H1 (cell line): ENCODE results near the gene ITM2B. TPM values are rescaled to one million over a fixed set of nuclear protein-coding genes. Genes with fewer than 3 reads are reported as not detected.

Experiments
- CTCF ChIA-PET: fragments of 300-600 bp; sonication (Branson Sonifier 250); formaldehyde crosslinking; loops from one replicate; lab custom pipeline; 2021; ENCODE audit not compliant: partially characterized antibody; lab: Charles Lee
- POLR2A ChIA-PET: fragments of 300-600 bp; sonication (Branson Sonifier 250); formaldehyde crosslinking; loops from one replicate; lab custom pipeline; 2021; ENCODE audit warnings: inconsistent platforms; ENCODE audit not compliant: partially characterized antibody; lab: Charles Lee
- DNase-seq, 2 experiments: peaks; one replicate each; pipeline versions ENCODE4 v3.0.0 to v3.0.0-alpha.2; 2010 to 2022; ENCODE audit warnings: low spot score in 2 of 2, low read depth in 1 of 2, mixed read lengths in 1 of 2
- FAIRE-seq: peaks from 2 replicates; lab custom pipeline; 2011; peaks lifted over from hg19 to GRCh38; lab: Jason Lieb, UNC
- H2AFZ ChIP-seq: 2 replicates; pipeline ENCODE4 v1.8.1; 2012; ENCODE audit warnings: low read length, inconsistent platforms
- H2AK5ac ChIP-seq: 2 replicates; pipeline ENCODE4 v1.6.1; 2013; ENCODE audit warnings: low read depth, low read length
- H2BK120ac ChIP-seq: replicated peaks from 2 replicates; pipeline ENCODE3; 2013; ENCODE audit warnings: low read depth, low read length, inconsistent platforms
- H2BK12ac ChIP-seq: 2 replicates; pipeline ENCODE4 v1.6.1; 2013; ENCODE audit warnings: low read depth, low read length
- H2BK15ac ChIP-seq: 2 replicates; pipeline ENCODE4 v1.6.1; 2013; ENCODE audit warnings: low read length
- H2BK20ac ChIP-seq: 2 replicates; pipeline ENCODE4 v1.6.1; 2013; ENCODE audit warnings: low read length
- H2BK5ac ChIP-seq: 2 replicates; pipeline ENCODE4 v1.6.1; 2013; ENCODE audit warnings: low read depth, low read length
- H3K14ac ChIP-seq: 2 replicates; pipeline ENCODE4 v1.6.1; 2013; ENCODE audit warnings: inconsistent platforms; ENCODE audit not compliant: insufficient read length
- H3K18ac ChIP-seq: 2 replicates; pipeline ENCODE4 v1.6.1; 2013; ENCODE audit warnings: low read length; ENCODE audit errors: extremely low read depth
- H3K23ac ChIP-seq: 2 replicates; pipeline ENCODE4 v1.6.1; 2013; ENCODE audit warnings: inconsistent platforms; ENCODE audit not compliant: insufficient read length
- H3K23me2 ChIP-seq: 2 replicates; pipeline ENCODE4 v1.6.1; 2013; ENCODE audit warnings: low read depth, low read length
- H3K27ac ChIP-seq: 2 replicates; pipeline ENCODE4 v1.6.1; 2011; ENCODE audit warnings: low read depth, low read length, inconsistent platforms
- H3K27me3 ChIP-seq, 4 experiments: replicated peaks in 1 of 4; 1 replicate in 1 of 4; 2 replicates in 3 of 4; pipeline versions ENCODE4 v1.6.1 to v1.8.1; 2011 to 2013; ENCODE audit warnings: low read length in 3 of 4, mild to moderate bottlenecking in 3 of 4, inconsistent platforms in 2 of 4, mixed read lengths in 2 of 4, moderate library complexity in 1 of 4; ENCODE audit not compliant: control insufficient read depth in 3 of 4, insufficient read depth in 3 of 4; ENCODE audit errors: extremely low read depth in 1 of 4
- H3K36me3 ChIP-seq, 4 experiments: 2 replicates each; pipeline versions ENCODE4 v1.6.1 to v1.8.1; 2011 to 2013; ENCODE audit warnings: mild to moderate bottlenecking in 4 of 4, low read length in 3 of 4, moderate library complexity in 2 of 4, control low read depth in 1 of 4, inconsistent platforms in 1 of 4; ENCODE audit not compliant: insufficient read depth in 4 of 4, control insufficient read depth in 2 of 4
- H3K4ac ChIP-seq: replicated peaks from 2 replicates; pipeline ENCODE3; 2013; ENCODE audit warnings: low read length, low read depth, mixed read lengths, inconsistent platforms; ENCODE audit not compliant: insufficient read length
- H3K4me1 ChIP-seq, 4 experiments: replicated peaks in 1 of 4; 1 replicate in 1 of 4; 2 replicates in 3 of 4; pipeline versions ENCODE4 v1.6.1 to v1.8.1; 2011 to 2013; ENCODE audit warnings: low read length in 3 of 4, inconsistent platforms in 2 of 4, mixed read lengths in 1 of 4; ENCODE audit not compliant: insufficient read depth in 4 of 4, control insufficient read depth in 3 of 4
- H3K4me2 ChIP-seq, 2 experiments: 2 replicates each; pipeline versions ENCODE4 v1.6.1 to v1.8.1; 2011 to 2013; ENCODE audit warnings: low read depth in 2 of 2, low read length in 2 of 2, control low read depth in 1 of 2, inconsistent platforms in 1 of 2, mild to moderate bottlenecking in 1 of 2; ENCODE audit not compliant: insufficient read depth in 1 of 2
- H3K4me3 ChIP-seq, 4 experiments: fragments of 200-600, 300-600 bp in 1 of 4; sonication (generic), shearing (Covaris generic), sonication (Bioruptor Twin) in 1 of 4; 2 replicates each; pipeline versions ENCODE4 v1.5.1 to v1.8.1; 2011 to 2016; ENCODE audit warnings: low read length in 4 of 4, low read depth in 3 of 4, control low read depth in 2 of 4, inconsistent platforms in 2 of 4, mild to moderate bottlenecking in 2 of 4, mixed read lengths in 1 of 4, moderate library complexity in 1 of 4; ENCODE audit not compliant: insufficient read depth in 2 of 4; ENCODE audit errors: extremely low read depth in 1 of 4
- H3K56ac ChIP-seq: replicated peaks from 2 replicates; pipeline ENCODE3; 2013; ENCODE audit warnings: low read depth, mild to moderate bottlenecking, mixed read lengths, low read length, inconsistent platforms; ENCODE audit not compliant: insufficient read length
- H3K79me1 ChIP-seq: 2 replicates; pipeline ENCODE4 v1.6.1; 2013; ENCODE audit warnings: low read depth, low read length, control low read depth
- H3K79me2 ChIP-seq, 2 experiments: 2 replicates each; pipeline versions ENCODE4 v1.6.1 to v1.8.1; 2012 to 2013; ENCODE audit warnings: low read length in 2 of 2, mild to moderate bottlenecking in 2 of 2, inconsistent platforms in 1 of 2; ENCODE audit not compliant: insufficient read depth in 2 of 2, control insufficient read depth in 1 of 2
- H3K9ac ChIP-seq, 4 experiments: replicated peaks in 1 of 4; 1 replicate in 1 of 4; 2 replicates in 3 of 4; pipeline versions ENCODE4 v1.6.1 to v1.8.1; 2011 to 2013; ENCODE audit warnings: low read depth in 3 of 4, low read length in 3 of 4, control low read depth in 2 of 4, mild to moderate bottlenecking in 2 of 4, moderate library complexity in 2 of 4, inconsistent platforms in 1 of 4; ENCODE audit errors: extremely low read depth in 1 of 4
- H3K9me3 ChIP-seq, 2 experiments: 2 replicates each; pipeline versions ENCODE4 v1.6.1 to v1.8.1; 2012 to 2013; ENCODE audit warnings: mild to moderate bottlenecking in 2 of 2, moderate library complexity in 2 of 2, control low read depth in 1 of 2, inconsistent platforms in 1 of 2, low read depth in 1 of 2, low read length in 1 of 2, mixed read lengths in 1 of 2; ENCODE audit not compliant: insufficient read depth in 2 of 2
- H4K20me1 ChIP-seq, 2 experiments: replicated peaks in 1 of 2; 2 replicates each; pipeline versions ENCODE3 to v1.8.1; 2011 to 2013; ENCODE audit warnings: inconsistent platforms in 2 of 2, low read length in 2 of 2, mild to moderate bottlenecking in 1 of 2; ENCODE audit not compliant: insufficient read depth in 2 of 2, control insufficient read depth in 1 of 2
- H4K5ac ChIP-seq: 2 replicates; pipeline ENCODE4 v1.6.1; 2013; ENCODE audit warnings: low read length, low read depth, mixed read lengths, inconsistent platforms; ENCODE audit not compliant: insufficient read length
- H4K8ac ChIP-seq: 2 replicates; pipeline ENCODE4 v1.8.0; 2013; ENCODE audit warnings: mild to moderate bottlenecking, moderate library complexity, low read length, inconsistent platforms; ENCODE audit not compliant: insufficient read depth; ENCODE audit errors: extremely low read depth
- H4K91ac ChIP-seq: replicated peaks from 2 replicates; pipeline ENCODE3; 2013; ENCODE audit warnings: low read length, mixed read lengths, inconsistent platforms; ENCODE audit not compliant: insufficient read length
- EGR1 ChIP-seq: IDR thresholded peaks from 2 replicates; pipeline ENCODE4 v1.6.1; 2011; ENCODE audit warnings: low read depth, low read length, borderline replicate concordance
- EZH2 ChIP-seq: fragments of 200-600 bp; sonication (generic); IDR thresholded peaks from 2 replicates; pipeline ENCODE4 v1.7.1; 2012; ENCODE audit warnings: low read depth, mild to moderate bottlenecking, moderate library complexity, low read length, inconsistent platforms; ENCODE audit not compliant: severe bottlenecking
- HDAC6 ChIP-seq: IDR thresholded peaks from one replicate; pipeline ENCODE4 v1.7.1; 2012; ENCODE audit warnings: low read depth, mild to moderate bottlenecking, inconsistent platforms, low read length, moderate library complexity
- JUN ChIP-seq: IDR thresholded peaks from 2 replicates; pipeline ENCODE4 v1.6.1; 2011; ENCODE audit warnings: low read depth, mild to moderate bottlenecking, improper control_type of control experiment, low read length
- KDM4A ChIP-seq: IDR thresholded peaks from one replicate; pipeline ENCODE4 v1.7.1; 2012; ENCODE audit warnings: low read depth, mild to moderate bottlenecking, moderate library complexity, low read length, inconsistent platforms; ENCODE audit not compliant: severe bottlenecking
- PHF8 ChIP-seq: fragments of 200-600 bp; sonication (generic); conservative IDR thresholded peaks from 2 replicates; pipeline ENCODE4 v1.7.1; 2012; ENCODE audit warnings: low read depth, mild to moderate bottlenecking, inconsistent platforms, low read length, moderate library complexity
- SRF ChIP-seq: IDR thresholded peaks from 2 replicates; pipeline ENCODE4 v1.6.1; 2011; ENCODE audit warnings: mild to moderate bottlenecking, low read depth, low read length, moderate library complexity
- TAF1 ChIP-seq: IDR thresholded peaks from 2 replicates; pipeline ENCODE4 v1.6.1; 2011; ENCODE audit warnings: mild to moderate bottlenecking, low read depth, low read length
- YY1 ChIP-seq: IDR thresholded peaks from 2 replicates; pipeline ENCODE4 v1.6.1; 2011; ENCODE audit warnings: low read depth, mild to moderate bottlenecking, low read length
- ZNF274 ChIP-seq: IDR thresholded peaks from 2 replicates; pipeline ENCODE4 v1.7.0; 2012; ENCODE audit warnings: low read length, borderline replicate concordance; ENCODE audit errors: extremely low read depth
- WGBS, 2 experiments: shearing (Covaris generic) in 1 of 2; methylation state at CpG; one replicate each; pipeline versions ENCODE4 v1.1.6 to v1.1.7; 2013 to 2015; ENCODE audit warnings: low lambda C conversion rate in 2 of 2, mixed read lengths in 2 of 2, inconsistent platforms in 1 of 2, low coverage in 1 of 2, missing lambda C conversion rate in 1 of 2; ENCODE audit not compliant: insufficient replicate concordance in 2 of 2, insufficient coverage in 1 of 2, insufficient read length in 1 of 2; ENCODE audit errors: extremely low coverage in 1 of 2, missing lambda C conversion rate in 1 of 2; 5-methylcytosine and 5-hydroxymethylcytosine counted together
- polyA plus RNA-seq, 7 experiments: library from polyadenylated mRNA; depleted of rRNA in 3 of 7; stranded (reverse) in 5 of 7; unstranded in 2 of 7; fragments of >200 nt in 5 of 7; fragments of 200-250 nt in 2 of 7; gene quantifications; 1 replicate in 5 of 7; 2 replicates in 1 of 7; 4 replicates in 1 of 7; pipeline versions ENCODE4 v1.2.1 to v1.2.3, GENCODE V29; 2011 to 2013; ENCODE audit warnings: missing spikeins in 2 of 7, mixed read lengths in 2 of 7
- total RNA-seq: library from RNA; stranded (reverse); fragmentation: NEBNext Ultra II Directional; extraction: Animal tissue kit (Norgen Biotek cat#: 25700); gene quantifications from 2 replicates; pipeline ENCODE4 v1.2.1, GENCODE V29; 2021
- TF ChIP-seq, protein P1 (sequence below): IDR thresholded peaks from 2 replicates; pipeline ENCODE4 v1.6.1; 2012; ENCODE audit warnings: inconsistent platforms
- TF ChIP-seq, protein P2 (sequence below): IDR thresholded peaks from 2 replicates; pipeline ENCODE4 v1.6.1; 2012; ENCODE audit warnings: low read length, inconsistent platforms

ITM2B gene
- total and polyA plus RNA-seq, 2 of the 8 experiments (the other 6 are each of a cell fraction or from before 2014, with no cell fraction given) = 132 to 184 TPM

DNA sequence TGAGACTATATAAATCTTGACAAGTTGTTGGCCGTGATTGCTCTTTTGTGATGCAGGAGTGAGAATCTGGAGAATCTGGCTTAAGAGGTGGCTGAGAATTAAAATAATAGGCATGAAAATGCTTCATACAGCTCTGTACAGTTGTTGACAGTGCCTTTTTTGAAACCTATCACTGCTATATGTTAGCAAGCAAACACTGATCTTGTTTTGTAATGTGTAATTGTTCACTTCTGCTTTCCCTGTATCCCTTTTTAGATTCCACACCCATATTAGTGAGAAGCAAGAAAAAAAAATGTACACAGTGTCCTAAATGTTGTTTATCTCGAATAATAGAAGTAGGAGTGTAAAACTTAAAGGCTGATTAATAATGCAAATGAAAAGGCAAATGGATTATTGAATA is 31.1 kb downstream of the ITM2B start:
- H3K36me3 ChIP-seq = peaks cover 0 to 34% (median 3%) of the 10 kb centered on the region in 4 experiments; a peak in 4 of 8 replicates
- H2BK120ac ChIP-seq = no peak overlapping the region
- WGBS, 2 experiments = 84% methylated on average over 2 of the region's 2 CpGs; no CpG with 5 or more reads in 1 of the 2 experiments
- no peak overlapping the region for H3K9ac ChIP-seq
- no peak overlapping the region for H3K23ac ChIP-seq
- H3K79me1 ChIP-seq = no peaks in the 10 kb centered on the region
- no peaks in the 10 kb centered on the region for H3K9me3 ChIP-seq
- no peak overlapping the region for H4K91ac ChIP-seq
- no peak overlapping the region for H3K4ac ChIP-seq
- no peak overlapping the region for H2BK5ac ChIP-seq
- peaks cover 0 to 2% (median 0%) of the 10 kb centered on the region in 4 experiments; a peak in 2 of 7 replicates for H3K4me1 ChIP-seq
- no peak overlapping the region for H3K18ac ChIP-seq
- no peaks in the 10 kb centered on the region for H3K23me2 ChIP-seq
- no peak overlapping the region for H2BK12ac ChIP-seq
- no peak overlapping the region for H4K5ac ChIP-seq
- no peak overlapping the region for H3K4me2 ChIP-seq
- ChIA-PET POLR2A (interaction anchor here (0.9 kb wide), 1 partner anchor 10 kb away, joined by 5 read pairs; no protein-coding TSS in a partner anchor), CTCF (interaction anchor here (0.8 to 2.7 kb wide), 2 partner anchors 137 to 505 kb away, joined by 4 to 11 read pairs; no protein-coding TSS in a partner anchor)
- H2BK20ac ChIP-seq = no peak overlapping the region
- no peaks in the 10 kb centered on the region for H3K79me2 ChIP-seq
- H3K4me3 ChIP-seq = no peak overlapping the region
- no peak for DNase-seq
- no peak overlapping the region for H4K8ac ChIP-seq
- no peak overlapping the region for H2BK15ac ChIP-seq
- no peaks in the 10 kb centered on the region for H4K20me1 ChIP-seq
- no peak overlapping the region for H2AFZ ChIP-seq
- no peak overlapping the region for H3K56ac ChIP-seq
- H3K27ac ChIP-seq = no peak overlapping the region
- no peak for FAIRE-seq
- H3K14ac ChIP-seq = no peak overlapping the region
- H2AK5ac ChIP-seq = no peak overlapping the region
- no peaks in the 10 kb centered on the region for H3K27me3 ChIP-seq
- TF ChIP-seq JUN (no peak), YY1 (no peak), ZNF274 (no peak), EGR1 (no peak), SRF (no peak), EZH2 (no peak), HDAC6 (no peak), PHF8 (no peak), TAF1 (no peak), KDM4A (no peak)
- TF ChIP-seq, protein P1, sequence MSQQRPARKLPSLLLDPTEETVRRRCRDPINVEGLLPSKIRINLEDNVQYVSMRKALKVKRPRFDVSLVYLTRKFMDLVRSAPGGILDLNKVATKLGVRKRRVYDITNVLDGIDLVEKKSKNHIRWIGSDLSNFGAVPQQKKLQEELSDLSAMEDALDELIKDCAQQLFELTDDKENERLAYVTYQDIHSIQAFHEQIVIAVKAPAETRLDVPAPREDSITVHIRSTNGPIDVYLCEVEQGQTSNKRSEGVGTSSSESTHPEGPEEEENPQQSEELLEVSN = no peak
- TF ChIP-seq, protein P2, sequence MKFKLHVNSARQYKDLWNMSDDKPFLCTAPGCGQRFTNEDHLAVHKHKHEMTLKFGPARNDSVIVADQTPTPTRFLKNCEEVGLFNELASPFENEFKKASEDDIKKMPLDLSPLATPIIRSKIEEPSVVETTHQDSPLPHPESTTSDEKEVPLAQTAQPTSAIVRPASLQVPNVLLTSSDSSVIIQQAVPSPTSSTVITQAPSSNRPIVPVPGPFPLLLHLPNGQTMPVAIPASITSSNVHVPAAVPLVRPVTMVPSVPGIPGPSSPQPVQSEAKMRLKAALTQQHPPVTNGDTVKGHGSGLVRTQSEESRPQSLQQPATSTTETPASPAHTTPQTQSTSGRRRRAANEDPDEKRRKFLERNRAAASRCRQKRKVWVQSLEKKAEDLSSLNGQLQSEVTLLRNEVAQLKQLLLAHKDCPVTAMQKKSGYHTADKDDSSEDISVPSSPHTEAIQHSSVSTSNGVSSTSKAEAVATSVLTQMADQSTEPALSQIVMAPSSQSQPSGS = no peak
